Breast epithelium (tissue), 3 donors: ENCODE data around the gene PCGF2.

Experiments used
- CTCF ChIP-seq, 3 donors: fragments of 450-650 bp; IDR thresholded peaks; one replicate each; pipeline ENCODE4 v1.5.1; 2016 to 2017; ENCODE audit warnings: antibody characterized with exemption in 3 of 3, mild to moderate bottlenecking in 3 of 3, moderate library complexity in 3 of 3
- POLR2A ChIP-seq: fragments of 450-650 bp; IDR thresholded peaks from one replicate; pipeline ENCODE4 v1.6.1; 2016; ENCODE audit warnings: antibody characterized with exemption, mild to moderate bottlenecking, moderate library complexity

DNA sequence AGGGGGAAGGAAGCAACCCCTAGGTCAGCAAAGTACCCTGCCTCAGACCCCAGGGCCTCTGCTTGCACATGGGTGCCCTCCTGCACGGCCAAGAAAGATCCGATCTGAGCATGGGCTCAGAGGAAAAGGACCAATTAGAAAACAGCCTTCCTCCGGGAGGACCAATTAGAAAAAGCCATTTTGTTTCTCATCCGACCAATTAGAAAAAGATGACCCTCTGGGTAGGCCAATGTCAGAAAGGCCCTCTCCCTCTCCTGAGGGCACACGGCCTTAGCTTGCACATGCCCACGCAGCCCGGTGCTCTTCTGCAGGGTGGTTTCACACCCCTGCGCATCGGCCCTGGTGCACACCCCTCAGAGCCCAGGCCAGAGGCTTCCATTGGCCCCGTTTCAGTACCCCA, 23.1 kb downstream of the PCGF2 start:
- TF ChIP-seq POLR2A, result no peak
- no peak for TF ChIP-seq CTCF (IDR thresholded peaks at IDR 0.05)
